Natural killer cell (primary cell): ENCODE measurements around the gene SORCS2. TPM values are rescaled to one million over a fixed set of nuclear protein-coding genes. Genes with fewer than 3 reads are reported as not detected.

Source experiments
- ATAC-seq, 3 donors: fragments of 150-1000 bp in 2 of 3; fragments of 200-7000 bp in 1 of 3; cut with Tn5 transposase; 1 replicate in 1 of 3; 2 replicates in 2 of 3; pipeline ENCODE4 v1.10.0; 2021; ENCODE audit warnings: mild to moderate bottlenecking in 2 of 3, moderate library complexity in 2 of 3
- DNase-seq, 2 donors: peaks; one replicate each; pipeline versions ENCODE4 v3.0.0 to v3.0.0-alpha.2; 2013 to 2021; ENCODE audit warnings: mixed read lengths in 1 of 2
- H3K27ac ChIP-seq: one replicate; pipeline ENCODE4 v1.5.1; 2013; ENCODE audit warnings: mild to moderate bottlenecking, low read length
- H3K27me3 ChIP-seq: one replicate; pipeline ENCODE4 v1.6.1; 2013; ENCODE audit warnings: low read length; ENCODE audit not compliant: control insufficient read depth, insufficient read depth
- H3K36me3 ChIP-seq: one replicate; pipeline ENCODE4 v1.6.1; 2013; ENCODE audit warnings: low read length; ENCODE audit not compliant: control insufficient read depth, insufficient read depth
- H3K4me1 ChIP-seq: one replicate; pipeline ENCODE4 v1.6.1; 2013; ENCODE audit warnings: low read length; ENCODE audit not compliant: control insufficient read depth, insufficient read depth
- H3K4me3 ChIP-seq: one replicate; pipeline ENCODE4 v1.5.1; 2013; ENCODE audit warnings: low read length
- H3K9me3 ChIP-seq: one replicate; pipeline ENCODE4 v1.6.1; 2013; ENCODE audit warnings: low read length; ENCODE audit not compliant: control insufficient read depth, insufficient read depth
- H3K27ac Mint-ChIP-seq, 2 donors: one replicate each; pipeline ENCODE4 v1.8.0; 2022; ENCODE audit warnings: mild to moderate bottlenecking in 2 of 2, mixed read lengths in 2 of 2, moderate library complexity in 1 of 2
- H3K27me3 Mint-ChIP-seq, 2 donors: one replicate each; pipeline ENCODE4 v1.8.0; 2022; ENCODE audit warnings: low read depth in 2 of 2, mixed read lengths in 2 of 2
- H3K36me3 Mint-ChIP-seq: one replicate; pipeline ENCODE4 v1.8.0; 2022; ENCODE audit warnings: mixed read lengths
- H3K4me1 Mint-ChIP-seq, 2 donors: one replicate each; pipeline ENCODE4 v1.8.0; 2022; ENCODE audit warnings: mixed read lengths in 2 of 2
- H3K4me3 Mint-ChIP-seq: one replicate; pipeline ENCODE4 v1.8.0; 2022; ENCODE audit warnings: mild to moderate bottlenecking, moderate library complexity, mixed read lengths
- H3K9me3 Mint-ChIP-seq, 2 donors: one replicate each; pipeline ENCODE4 v1.8.0; 2022; ENCODE audit warnings: mixed read lengths in 2 of 2
- CTCF ChIP-seq: fragments of 200-600 bp; IDR thresholded peaks from one replicate; pipeline ENCODE4 v1.8.0; 2022; ENCODE audit warnings: antibody characterized with exemption
- WGBS: methylation state at CpG from one replicate; pipeline ENCODE4 v1.1.7; 2013; ENCODE audit warnings: missing lambda C conversion rate; ENCODE audit not compliant: insufficient coverage; 5-methylcytosine and 5-hydroxymethylcytosine counted together
- intact Hi-C: fragments of 100-400 bp; cut with micrococcal nuclease; formaldehyde crosslinking; loops from one replicate; pipeline ENCODE4 v1.14.2; 2022
- total RNA-seq, 4 donors: library from RNA; stranded (reverse); fragments of 120-200 nt in 1 of 4; gene quantifications; one replicate each; pipeline versions ENCODE4 v1.2.3 to v1.2.4, GENCODE V29; 2013 to 2022

SORCS2 gene
- total RNA-seq, 3 donors from 2014 or later (not counting 1 experiment from before 2014, with no cell fraction given): 1.2 to 2.5 (median 1.4) TPM

DNA sequence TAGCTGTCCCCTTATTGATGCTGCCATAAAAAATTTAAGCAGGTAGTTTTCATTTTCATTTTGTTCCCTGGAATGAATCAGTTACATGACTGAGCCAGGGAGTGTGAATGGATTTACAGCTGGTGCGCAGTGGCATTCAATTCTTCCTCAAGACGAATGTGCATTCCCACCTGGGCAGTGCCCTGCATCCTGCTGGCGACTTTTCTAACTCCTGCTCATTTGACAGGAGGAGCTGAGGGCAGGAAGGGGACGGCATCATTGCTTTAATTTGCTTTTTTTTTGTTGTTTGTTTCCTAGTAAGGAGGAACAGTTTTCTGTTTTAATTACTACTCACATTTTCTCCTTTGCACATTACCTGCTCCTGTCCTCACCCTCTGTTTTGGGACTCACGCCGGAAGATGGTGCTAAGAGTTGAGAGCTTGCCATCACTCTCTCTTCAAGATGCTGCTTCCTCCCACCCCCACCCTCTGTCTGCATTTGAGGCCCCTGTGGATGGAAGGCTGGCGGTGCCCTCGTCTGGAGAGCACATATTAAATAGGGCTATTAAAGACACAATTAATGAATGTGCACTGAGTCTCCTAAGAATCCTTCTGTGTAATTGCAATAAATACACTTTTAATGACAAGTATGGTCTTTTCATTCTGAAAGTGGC, 206.6 kb downstream of the SORCS2 start:
- Mint-ChIP-seq H3K36me3 (no peaks in the 10 kb centered on the region), H3K4me3 (no peak overlapping the region), H3K27ac (no peak overlapping the region), H3K9me3 (peaks cover 4 to 8% of the 10 kb centered on the region in 2 donors), H3K27me3 (peaks cover 30 to 45% of the 10 kb centered on the region in 2 donors), H3K4me1 (peaks cover 0 to 11% of the 10 kb centered on the region in 2 donors)
- H3K36me3 ChIP-seq: no peaks in the 10 kb centered on the region
- H3K4me3 ChIP-seq: no peak overlapping the region
- intact Hi-C loops: no loop called here
- no peak for TF ChIP-seq CTCF
- peaks cover 7% of the 10 kb centered on the region for H3K27me3 ChIP-seq
- peak in 1 of 3 donors; percentile 50 for ATAC-seq
- WGBS: 59% methylated on average over 7 of the region's 8 CpGs
- H3K9me3 ChIP-seq: no peaks in the 10 kb centered on the region
- no peak overlapping the region for H3K27ac ChIP-seq
- no peak for DNase-seq
- H3K4me1 ChIP-seq: peaks cover 11% of the 10 kb centered on the region

- WGBS: 62% methylated on average over 16 of the region's 16 CpGs
- intact Hi-C loops: no loop called here
- Histone ChIP-seq H3K4me1 (peaks cover 11% of the 10 kb centered on the region), H3K9me3 (no peaks in the 10 kb centered on the region), H3K27me3 (peaks cover 7% of the 10 kb centered on the region), H3K4me3 (no peak overlapping the region), H3K36me3 (no peaks in the 10 kb centered on the region), H3K27ac (no peak overlapping the region)
- Mint-ChIP-seq H3K27me3 (peaks cover 36 to 45% of the 10 kb centered on the region in 2 donors), H3K36me3 (no peaks in the 10 kb centered on the region), H3K4me3 (no peak overlapping the region), H3K27ac (no peak overlapping the region), H3K9me3 (peaks cover 4 to 8% of the 10 kb centered on the region in 2 donors), H3K4me1 (peaks cover 0 to 11% of the 10 kb centered on the region in 2 donors)
- TF ChIP-seq CTCF: no peak
- ATAC-seq (peak in 1 of 3 donors; percentile 57), DNase-seq (peak in 1 of 2 donors; percentile 13)
Observed at GRCh38 chr4:7399440-7400234, 207.3 kb downstream of the SORCS2 start.

DNA sequence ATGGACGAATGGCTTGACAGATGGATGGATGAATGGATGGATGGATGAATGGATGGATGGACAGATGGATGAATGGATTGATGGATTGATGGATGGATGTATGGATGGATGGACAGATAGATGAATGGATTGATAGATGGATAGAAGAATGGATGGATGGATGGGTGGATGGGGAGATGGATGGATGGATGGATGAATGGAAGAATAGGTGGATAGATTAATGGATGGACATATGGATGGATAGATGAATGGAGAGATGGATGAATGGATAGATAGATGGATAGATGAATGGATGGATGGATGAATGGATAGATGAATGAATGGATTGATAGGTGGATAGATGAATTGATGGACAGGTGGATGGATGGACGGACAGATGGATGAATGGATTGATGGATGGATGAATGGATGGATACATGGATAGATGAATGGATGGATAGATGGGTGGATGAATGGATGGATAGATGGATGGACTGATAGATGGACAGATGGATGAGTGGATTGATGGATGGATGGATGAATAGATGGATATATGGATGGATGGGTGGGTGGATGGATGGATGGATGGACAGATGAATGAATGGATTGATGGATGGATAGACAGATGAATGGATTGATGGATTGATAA, 208.4 kb downstream of the SORCS2 start:
- intact Hi-C loops: no loop called here
- 83% methylated on average over 2 of the region's 2 CpGs for WGBS
- peaks cover 0 to 11% of the 10 kb centered on the region in 2 donors for H3K4me1 Mint-ChIP-seq
- Histone ChIP-seq H3K9me3 (no peaks in the 10 kb centered on the region), H3K27me3 (peaks cover 7% of the 10 kb centered on the region), H3K4me1 (peaks cover 11% of the 10 kb centered on the region), H3K36me3 (no peaks in the 10 kb centered on the region), H3K27ac (no peak overlapping the region), H3K4me3 (no peak overlapping the region)
- no peak for ATAC-seq
- H3K27me3 Mint-ChIP-seq: peaks cover 46 to 47% of the 10 kb centered on the region in 2 donors
- no peak overlapping the region for H3K4me3 Mint-ChIP-seq
- H3K27ac Mint-ChIP-seq: no peak overlapping the region
- H3K9me3 Mint-ChIP-seq: peaks cover 4 to 8% of the 10 kb centered on the region in 2 donors
- H3K36me3 Mint-ChIP-seq: no peaks in the 10 kb centered on the region
- no peak for DNase-seq
- TF ChIP-seq CTCF: no peak
